RWPE1 (cell line): Measurements from ENCODE around the gene ALK.

Experiments used
- CTCF ChIA-PET: fragments of 350-600 bp; sonication (Branson Sonifier 250); formaldehyde crosslinking; extraction: SDS; loops from one replicate; lab custom pipeline; 2021; lab: Yijun Ruan, JAX
- POLR2A ChIA-PET: fragments of 400-600 bp; formaldehyde crosslinking; extraction: SDS; loops from one replicate; lab custom pipeline; 2020; ENCODE audit warnings: antibody characterized with exemption; ENCODE audit not compliant: low non-redundant PET; lab: Yijun Ruan, JAX
- DNase-seq: peaks from one replicate; pipeline ENCODE4 v3.0.0; 2012; ENCODE audit warnings: low spot score
- H3K27ac ChIP-seq: fragments of 450-650 bp; 2 replicates; pipeline ENCODE4 v1.5.1; 2017
- CTCF ChIP-seq: fragments of 450-650 bp; conservative IDR thresholded peaks from 2 replicates; pipeline ENCODE4 v1.5.1; 2017; ENCODE audit warnings: low read depth, mild to moderate bottlenecking

The ALK gene

GRCh38 chr2:29293830-29294438, 627.5 kb downstream of the ALK start:
- ChIA-PET CTCF (interaction anchor here (0.6 to 1.2 kb wide), 2 partner anchors 15 to 790 kb away, joined by 3 to 4 read pairs; no protein-coding TSS in a partner anchor), POLR2A (no interaction called here)
- peak; percentile 64 for DNase-seq
- no peak overlapping the region for H3K27ac ChIP-seq
- no peak for TF ChIP-seq CTCF

GRCh38 chr2:29290293-29291047, 630.9 kb downstream of the ALK start:
- no peak for DNase-seq
- H3K27ac ChIP-seq: no peak overlapping the region
- ChIA-PET POLR2A (no interaction called here), CTCF (no interaction called here)
- TF ChIP-seq CTCF: no peak

- no peak overlapping the region for H3K27ac ChIP-seq
- ChIA-PET POLR2A (no interaction called here), CTCF (interaction anchor here (0.6 to 0.8 kb wide), 2 partner anchors 24 to 326 kb away, joined by 3 to 4 read pairs; no protein-coding TSS in a partner anchor)
- no peak for TF ChIP-seq CTCF
- no peak for DNase-seq
Observed at GRCh38 chr2:29284671-29285070, 636.7 kb downstream of the ALK start.

- CTCF ChIA-PET: interaction anchor here (0.6 to 0.7 kb wide), 2 partner anchors 27 to 454 kb away, joined by 3 to 7 read pairs; no protein-coding TSS in a partner anchor
- no peak for TF ChIP-seq CTCF
- H3K27ac ChIP-seq: no peak overlapping the region
- DNase-seq: no peak
- POLR2A ChIA-PET: no interaction called here
Observed at GRCh38 chr2:29281916-29282247, 639.5 kb downstream of the ALK start.

- H3K27ac ChIP-seq: no peak overlapping the region
- ChIA-PET CTCF (interaction anchor here (0.7 kb wide), 1 partner anchor 28 kb away, joined by 7 read pairs; no protein-coding TSS in a partner anchor), POLR2A (no interaction called here)
- TF ChIP-seq CTCF: no peak
- no peak for DNase-seq
Observed at GRCh38 chr2:29281086-29281915, 640.1 kb downstream of the ALK start.

- no peak for DNase-seq
- CTCF ChIA-PET: no interaction called here
- POLR2A ChIA-PET: no interaction called here
- TF ChIP-seq CTCF: no peak
- no peak overlapping the region for H3K27ac ChIP-seq
Observed at GRCh38 chr2:29278966-29279365, 642.4 kb downstream of the ALK start.
